Transverse colon (tissue), 4 donors: ENCODE results near the gene ARID4B.

Source experiments
- CTCF ChIP-seq, 5 experiments: fragments of 200-600 bp in 3 of 5; fragments of 450-650 bp in 2 of 5; sonication (generic) in 3 of 5; IDR thresholded peaks; 1 replicate in 2 of 5; 2 replicates in 3 of 5; pipeline ENCODE4 v1.5.1; 2016 to 2017; ENCODE audit warnings: antibody characterized with exemption in 5 of 5, inconsistent platforms in 3 of 5, mild to moderate bottlenecking in 2 of 5, moderate library complexity in 1 of 5
- POLR2A ChIP-seq: fragments of 450-650 bp; IDR thresholded peaks from one replicate; pipeline ENCODE4 v1.6.1; 2016; ENCODE audit warnings: antibody characterized with exemption, mild to moderate bottlenecking, moderate library complexity
- POLR2AphosphoS5 ChIP-seq, 3 donors: sonication (generic); formaldehyde crosslinking; IDR thresholded peaks; one replicate each; pipeline ENCODE4 v1.6.1; 2016; ENCODE audit warnings: antibody characterized with exemption in 3 of 3

- TF ChIP-seq CTCF (IDR thresholded peaks at IDR 0.05) (peak in 1 of 5 experiments; percentile 10), POLR2A (peak; percentile 73), POLR2AphosphoS5 (IDR thresholded peaks at IDR 0.05) (peak; percentile 78 to 93 (median 89))
Observed at GRCh38 chr1:235327559-235328270, at the start of gene ARID4B.
